Fibroblast of pulmonary artery (primary cell): Measurements from ENCODE around the gene NINL.
A peak's percentile ranks its signal among the peaks of the same experiment; 100 is the strongest.

Experiments
- DNase-seq: peaks from one replicate; pipeline ENCODE4 v3.0.0-alpha.2; 2010; ENCODE audit warnings: low read depth
- H3K4me3 ChIP-seq: replicated peaks from 2 replicates; pipeline ENCODE4 v1.5.1; 2011; ENCODE audit warnings: low read depth, mild to moderate bottlenecking, control low read depth, low read length, moderate library complexity
- TF ChIP-seq, protein P1 (sequence below): IDR thresholded peaks from 2 replicates; pipeline ENCODE4 v1.5.1; 2011; ENCODE audit warnings: mild to moderate bottlenecking, control low read depth, low read length, inconsistent platforms; ENCODE audit errors: missing control alignments

Gene NINL

GRCh38 chr20:25459111-25459830 is 126.1 kb downstream of the NINL start:
- TF ChIP-seq, protein P1, sequence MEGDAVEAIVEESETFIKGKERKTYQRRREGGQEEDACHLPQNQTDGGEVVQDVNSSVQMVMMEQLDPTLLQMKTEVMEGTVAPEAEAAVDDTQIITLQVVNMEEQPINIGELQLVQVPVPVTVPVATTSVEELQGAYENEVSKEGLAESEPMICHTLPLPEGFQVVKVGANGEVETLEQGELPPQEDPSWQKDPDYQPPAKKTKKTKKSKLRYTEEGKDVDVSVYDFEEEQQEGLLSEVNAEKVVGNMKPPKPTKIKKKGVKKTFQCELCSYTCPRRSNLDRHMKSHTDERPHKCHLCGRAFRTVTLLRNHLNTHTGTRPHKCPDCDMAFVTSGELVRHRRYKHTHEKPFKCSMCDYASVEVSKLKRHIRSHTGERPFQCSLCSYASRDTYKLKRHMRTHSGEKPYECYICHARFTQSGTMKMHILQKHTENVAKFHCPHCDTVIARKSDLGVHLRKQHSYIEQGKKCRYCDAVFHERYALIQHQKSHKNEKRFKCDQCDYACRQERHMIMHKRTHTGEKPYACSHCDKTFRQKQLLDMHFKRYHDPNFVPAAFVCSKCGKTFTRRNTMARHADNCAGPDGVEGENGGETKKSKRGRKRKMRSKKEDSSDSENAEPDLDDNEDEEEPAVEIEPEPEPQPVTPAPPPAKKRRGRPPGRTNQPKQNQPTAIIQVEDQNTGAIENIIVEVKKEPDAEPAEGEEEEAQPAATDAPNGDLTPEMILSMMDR, result no peak
- DNase-seq, result no peak
- H3K4me3 ChIP-seq, result no peak overlapping the region

GRCh38 chr20:25457886-25458680 is 127.2 kb downstream of the NINL start:
- TF ChIP-seq, protein P1, result no peak
- no peak for DNase-seq
- H3K4me3 ChIP-seq, result no peak overlapping the region

- no peak overlapping the region for H3K4me3 ChIP-seq
- no peak for DNase-seq
- TF ChIP-seq, protein P1, result no peak
Observed at GRCh38 chr20:25454153-25454900, 131.0 kb downstream of the NINL start.

DNA sequence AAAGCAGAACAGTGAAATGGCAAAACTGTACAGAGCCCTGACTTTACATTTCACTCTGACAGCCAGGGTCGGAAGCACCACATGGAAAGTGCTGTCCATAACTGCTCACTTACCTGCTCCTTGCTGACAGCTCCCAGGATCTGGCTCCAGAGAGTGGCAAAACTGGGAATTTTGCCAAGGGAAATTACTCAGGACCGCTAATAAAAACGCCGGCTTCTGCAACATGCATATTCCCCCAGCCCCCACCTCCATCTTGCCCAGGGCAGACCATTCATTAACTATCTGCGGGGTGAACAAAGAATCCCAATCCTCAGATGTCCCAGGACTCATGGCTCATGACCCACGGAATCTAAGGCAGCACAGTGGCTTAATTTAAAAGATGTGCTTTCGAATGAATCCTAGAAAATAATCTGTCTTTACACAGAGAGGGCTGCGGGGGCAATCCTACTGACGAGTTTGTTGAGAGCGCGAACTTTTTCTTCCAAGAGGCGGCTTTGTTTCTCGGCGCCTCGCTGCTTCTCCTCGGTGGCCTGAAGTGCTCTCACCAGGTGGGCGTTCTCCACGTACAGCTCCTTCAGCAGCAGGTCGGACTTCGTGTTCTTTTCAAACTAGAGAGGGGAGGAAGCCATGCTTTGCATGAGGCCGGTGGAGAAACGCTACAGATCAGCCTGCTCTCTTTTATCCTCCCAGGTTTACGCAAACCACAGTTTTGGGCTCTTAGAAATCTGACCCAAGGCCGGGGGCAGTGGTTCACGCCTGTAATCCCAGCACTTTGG is 132.1 kb downstream of the NINL start:
- TF ChIP-seq, protein P1, result no peak
- no peak overlapping the region for H3K4me3 ChIP-seq
- DNase-seq, result peak; percentile 73

GRCh38 chr20:25452333-25452732 is 133.0 kb downstream of the NINL start:
- no peak overlapping the region for H3K4me3 ChIP-seq
- DNase-seq, result peak; percentile 7
- TF ChIP-seq, protein P1, result no peak

GRCh38 chr20:25447671-25448070 is 137.7 kb downstream of the NINL start:
- TF ChIP-seq, protein P1, result no peak
- H3K4me3 ChIP-seq, result no peak overlapping the region
- DNase-seq, result no peak
